Astrocyte of the cerebellum (primary cell): ENCODE results near the gene SPART.
"Not testable (repeated sequence)": the region's sequence is repeated elsewhere in the genome, so short reads cannot be mapped to it uniquely, and the experiment has no call there.

Experiments used
- DNase-seq: peaks from one replicate; pipeline ENCODE4 v3.0.0-alpha.2; 2011; ENCODE audit warnings: low read depth
- H3K4me3 ChIP-seq: 2 replicates; pipeline ENCODE4 v1.5.1; 2011; ENCODE audit warnings: mild to moderate bottlenecking, low read depth, low read length, moderate library complexity
- CTCF ChIP-seq: IDR thresholded peaks from 2 replicates; pipeline ENCODE4 v1.5.1; 2012; ENCODE audit warnings: low read length, low read depth, moderate library complexity, mild to moderate bottlenecking; ENCODE audit errors: missing control alignments
- in situ Hi-C: cut with HindIII; loops from 2 replicates; pipeline ENCODE4 v1.10.0; 2017; ENCODE audit warnings: low sequenced_read_pairs

Gene SPART

GRCh38 chr13:36325912-36326311, 20.3 kb downstream of the SPART start:
- no peak for TF ChIP-seq CTCF
- in situ Hi-C loops, result no loop called here
- DNase-seq, result no peak
- no peak overlapping the region for H3K4me3 ChIP-seq

- DNase-seq, H3K4me3 ChIP-seq, in situ Hi-C loops: not testable (repeated sequence)
Measured at GRCh38 chr13:36324881-36325280, 21.3 kb downstream of the SPART start.

GRCh38 chr13:36323951-36324566, 22.1 kb downstream of the SPART start:
- TF ChIP-seq CTCF, result no peak
- peak; percentile 68 for DNase-seq
- no peak overlapping the region for H3K4me3 ChIP-seq
- in situ Hi-C loops, result no loop called here

GRCh38 chr13:36323408-36323807, 22.8 kb downstream of the SPART start:
- DNase-seq, result no peak
- no peak overlapping the region for H3K4me3 ChIP-seq
- no peak for TF ChIP-seq CTCF
- in situ Hi-C loops, result no loop called here

- DNase-seq, H3K4me3 ChIP-seq, in situ Hi-C loops: not testable (repeated sequence)
Measured at GRCh38 chr13:36319793-36320192, 26.4 kb downstream of the SPART start.

GRCh38 chr13:36313047-36313969, 32.9 kb downstream of the SPART start:
- in situ Hi-C loops, result no loop called here
- no peak overlapping the region for H3K4me3 ChIP-seq
- no peak for TF ChIP-seq CTCF
- DNase-seq, result no peak

- in situ Hi-C loops, result no loop called here
- no peak for DNase-seq
- no peak for TF ChIP-seq CTCF
- H3K4me3 ChIP-seq, result no peak overlapping the region
Measured at GRCh38 chr13:36310417-36311108, 35.6 kb downstream of the SPART start.
